HG03045 (cell line): Measurements from ENCODE around the gene KPNA3.
"Not testable (repeated sequence)": the region's sequence is repeated elsewhere in the genome, so short reads cannot be mapped to it uniquely, and the experiment has no call there.

ENCODE experiments used
- ATAC-seq: cut with Tn5 transposase; IDR thresholded peaks from one replicate; pipeline ENCODE4 v1.9.1; 2021; ENCODE audit warnings: mild to moderate bottlenecking, moderate library complexity; ENCODE audit not compliant: unreplicated experiment

KPNA3 gene

DNA sequence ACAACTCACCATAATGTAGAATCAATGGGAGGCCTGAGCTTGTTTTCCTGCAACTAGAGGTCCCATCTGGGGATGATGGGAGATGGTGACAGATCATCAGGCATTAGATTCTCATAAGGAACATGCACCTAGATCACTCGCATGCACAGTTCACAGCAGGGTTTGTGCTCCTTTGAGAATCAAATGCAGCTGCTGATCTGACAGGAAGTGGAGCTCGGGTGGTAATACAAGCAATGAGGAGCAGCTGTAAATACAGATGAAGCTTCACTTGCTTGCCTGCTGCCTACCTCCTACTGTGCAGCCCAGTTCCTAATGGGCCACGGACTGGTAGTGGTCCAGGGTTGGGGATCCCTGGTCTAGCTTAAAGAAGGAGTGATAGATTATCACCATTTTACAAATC, 33.0 kb downstream of the KPNA3 start:
- ATAC-seq, result no peak

DNA sequence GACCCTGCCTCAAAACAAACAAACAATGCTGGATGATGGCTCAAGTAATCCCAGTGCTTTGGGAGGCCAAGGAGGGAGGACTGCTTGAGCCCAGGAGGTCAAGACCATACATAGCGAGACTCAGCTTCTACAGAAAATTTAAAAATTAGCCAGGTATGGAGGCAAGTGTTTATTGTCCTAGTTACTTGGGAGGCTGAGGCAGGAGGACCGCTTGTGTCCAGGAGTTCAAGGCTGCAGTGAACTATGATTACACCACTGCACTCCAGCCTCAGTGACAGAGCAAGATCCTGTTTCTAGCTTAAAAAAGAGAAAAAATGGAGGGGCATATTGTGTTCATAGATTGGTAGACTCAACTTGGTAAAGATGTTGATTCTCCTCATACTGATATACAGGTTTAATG, 36.2 kb downstream of the KPNA3 start:
- no peak for ATAC-seq

DNA sequence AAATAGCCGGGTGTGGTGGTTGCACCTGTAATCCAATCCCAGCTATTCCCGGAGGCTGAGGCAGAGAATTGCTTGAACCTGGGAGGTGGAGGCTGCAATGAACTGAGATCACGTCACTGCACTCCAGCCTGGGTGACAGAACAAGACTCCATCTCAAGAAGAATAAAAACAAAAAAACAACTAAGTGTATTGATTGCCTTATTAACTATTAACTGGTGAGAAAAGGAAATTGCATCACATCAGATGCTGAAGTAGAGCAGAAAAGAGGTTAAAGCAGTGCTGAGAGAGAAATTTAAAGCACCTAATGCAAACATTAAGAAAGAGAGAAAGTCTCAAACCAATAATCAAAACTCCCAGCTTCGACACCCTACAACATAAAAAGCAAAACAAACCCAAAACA, 38.3 kb downstream of the KPNA3 start:
- ATAC-seq, result no peak

DNA sequence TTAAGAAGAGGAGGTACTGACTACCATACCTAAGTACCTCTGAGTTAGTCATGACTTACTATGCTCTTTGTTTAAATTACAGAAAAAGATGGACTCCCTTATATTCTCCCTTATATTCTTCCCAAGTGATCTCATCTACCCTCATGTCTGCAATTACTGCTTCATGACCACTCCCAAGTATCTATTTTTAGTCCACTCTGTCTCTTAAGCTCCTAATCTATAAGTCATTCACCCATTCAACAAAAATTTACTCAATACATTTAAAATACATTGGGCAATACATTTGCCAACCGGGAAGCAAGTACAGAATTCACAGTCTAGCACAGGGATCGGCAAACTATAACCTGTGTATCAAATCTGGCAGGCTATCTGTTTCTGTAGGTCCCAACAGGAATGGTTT, 42.6 kb downstream of the KPNA3 start:
- no peak for ATAC-seq

DNA sequence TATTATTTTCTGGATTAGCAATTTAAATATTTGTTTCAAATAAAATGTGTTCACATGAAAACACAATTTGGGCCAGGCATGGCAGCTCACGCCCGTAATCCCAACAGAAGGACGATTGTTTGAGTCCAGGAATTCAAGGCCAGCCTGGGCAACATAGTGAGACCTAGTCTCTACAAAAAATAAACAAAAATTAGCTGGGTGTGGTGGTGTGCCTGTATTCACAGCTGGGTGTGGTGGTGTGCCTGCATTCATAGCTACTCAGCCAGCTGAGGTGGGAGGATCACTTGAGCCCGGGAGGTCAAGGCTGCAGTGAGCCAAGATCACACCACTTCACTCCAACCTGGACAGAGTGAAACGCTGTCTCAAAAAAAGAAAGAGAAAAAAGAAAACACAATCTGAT, 46.4 kb downstream of the KPNA3 start:
- ATAC-seq, result no peak

DNA sequence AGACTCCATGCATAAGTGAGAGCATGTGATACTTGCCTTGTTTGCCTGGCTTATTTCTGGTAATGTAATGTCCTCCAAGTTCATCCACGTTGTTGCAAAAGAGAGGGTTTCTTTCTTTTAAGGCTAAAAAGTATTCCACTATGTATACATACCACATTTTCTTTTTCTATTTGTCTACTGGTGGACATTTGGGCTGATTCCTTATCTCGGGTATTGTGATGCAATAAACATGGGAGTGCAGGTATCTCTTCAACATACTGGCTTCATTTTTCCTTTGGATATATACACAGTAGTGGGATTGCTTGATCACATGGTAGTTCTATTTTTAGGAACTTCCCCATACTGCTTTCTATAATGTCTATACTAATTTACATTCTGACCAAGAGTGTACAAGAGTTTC, 51.6 kb downstream of the KPNA3 start:
- no peak for ATAC-seq

DNA sequence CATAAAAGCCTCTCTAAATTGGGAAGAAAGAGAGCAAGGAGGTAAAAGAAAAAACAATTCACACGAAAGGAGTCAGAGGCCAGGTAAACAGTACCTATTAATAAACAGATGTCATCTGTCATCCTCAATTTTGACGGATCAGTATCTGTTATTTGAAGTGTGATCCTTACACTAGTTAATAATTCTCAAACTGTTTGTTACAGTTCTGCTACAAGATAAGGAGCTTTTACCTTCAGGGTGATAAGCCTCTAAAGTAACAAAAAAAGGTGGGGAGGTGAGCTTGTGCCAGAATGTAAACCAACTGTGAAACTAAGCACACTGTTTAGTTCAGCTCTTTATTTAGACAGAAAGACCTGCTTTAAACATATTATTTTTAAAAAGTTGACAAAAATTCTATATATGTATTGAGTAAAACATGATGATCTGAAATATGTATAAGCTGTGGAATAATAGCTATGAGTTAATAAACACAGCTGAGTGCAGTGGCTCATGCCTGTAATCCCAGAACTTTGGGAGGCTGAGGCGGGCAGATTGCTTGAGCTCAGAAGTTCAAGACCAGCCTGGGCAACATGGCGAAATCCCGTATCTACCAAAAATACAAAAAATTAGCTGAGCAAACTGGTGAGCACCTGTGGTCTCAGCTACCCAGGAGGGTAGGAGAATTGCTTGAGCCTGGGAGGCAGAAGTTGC, 52.8 kb downstream of the KPNA3 start:
- no peak for ATAC-seq

DNA sequence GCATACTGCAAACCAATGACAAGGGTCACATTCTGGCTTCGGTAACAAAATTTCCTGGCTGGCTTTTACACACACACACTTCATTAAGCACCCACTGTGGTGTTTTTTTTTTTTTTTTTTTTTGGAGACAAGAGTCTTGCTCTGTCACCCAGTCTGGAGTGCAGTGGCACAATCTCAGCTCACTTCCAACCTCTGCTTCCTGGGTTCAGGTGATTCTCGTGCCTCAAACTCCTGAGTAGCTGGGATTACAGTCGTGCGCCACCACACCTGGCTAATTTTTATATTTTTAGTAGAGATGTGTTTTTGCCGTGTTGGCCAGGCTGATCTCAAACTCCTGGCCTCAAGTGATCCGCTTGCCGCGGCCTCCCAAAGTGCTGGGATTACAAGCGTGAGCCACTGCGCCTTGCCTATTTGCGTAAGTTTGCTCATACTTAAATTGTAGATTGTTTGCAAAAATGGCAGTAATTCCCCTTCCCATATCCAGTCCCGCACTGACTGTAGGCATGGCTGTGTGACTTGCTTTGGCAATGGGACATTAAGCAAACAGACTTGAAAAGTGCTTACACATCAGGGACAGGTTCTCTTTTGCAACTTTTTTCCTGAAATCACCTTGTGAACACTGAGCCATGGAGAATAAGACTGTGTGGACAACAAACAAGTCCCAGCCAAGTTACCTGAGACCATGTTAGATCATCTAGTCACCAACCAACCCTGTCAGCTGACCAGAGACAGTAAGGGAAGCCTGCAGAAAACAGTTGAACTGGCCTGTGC, 59.1 kb downstream of the KPNA3 start:
- ATAC-seq, result no peak

DNA sequence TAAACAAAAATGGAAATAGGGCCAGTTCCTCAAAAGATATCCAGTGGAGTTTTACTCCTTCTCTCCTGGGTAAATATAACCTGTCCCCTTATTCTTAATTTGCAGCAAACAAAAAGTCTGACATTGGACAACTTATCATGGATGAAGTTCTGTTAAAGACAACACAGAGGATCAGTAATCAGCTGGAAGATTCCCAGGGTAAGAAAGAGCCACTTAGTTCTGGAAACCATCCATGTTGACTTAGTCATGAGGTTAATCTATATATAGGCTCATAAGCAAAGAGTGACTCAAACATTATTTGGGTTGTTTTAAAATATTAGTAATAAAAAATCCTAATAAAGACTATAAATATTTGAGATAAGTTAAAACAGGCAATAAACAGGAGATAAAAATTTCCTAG, 60.7 kb downstream of the KPNA3 start:
- ATAC-seq, result no peak

DNA sequence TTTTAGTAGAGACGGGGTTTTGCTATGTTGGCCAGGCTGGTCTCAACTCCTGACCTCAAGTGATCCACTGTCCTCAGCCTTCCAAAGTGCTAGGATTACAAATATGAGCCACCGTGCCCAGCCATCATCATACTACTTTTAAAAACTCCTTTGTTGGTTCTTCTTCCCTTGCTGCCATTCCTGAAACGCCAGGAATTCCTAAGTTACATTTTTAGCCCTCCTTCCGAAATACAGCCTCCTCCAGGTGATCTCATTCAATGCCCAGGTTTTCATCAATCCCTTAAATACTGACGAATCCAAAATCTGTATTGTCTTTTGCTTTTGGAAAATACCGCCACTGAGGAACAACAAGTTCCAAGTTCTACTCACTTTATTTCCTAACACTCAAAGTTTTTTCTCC, 75.9 kb downstream of the KPNA3 start:
- no peak for ATAC-seq

DNA sequence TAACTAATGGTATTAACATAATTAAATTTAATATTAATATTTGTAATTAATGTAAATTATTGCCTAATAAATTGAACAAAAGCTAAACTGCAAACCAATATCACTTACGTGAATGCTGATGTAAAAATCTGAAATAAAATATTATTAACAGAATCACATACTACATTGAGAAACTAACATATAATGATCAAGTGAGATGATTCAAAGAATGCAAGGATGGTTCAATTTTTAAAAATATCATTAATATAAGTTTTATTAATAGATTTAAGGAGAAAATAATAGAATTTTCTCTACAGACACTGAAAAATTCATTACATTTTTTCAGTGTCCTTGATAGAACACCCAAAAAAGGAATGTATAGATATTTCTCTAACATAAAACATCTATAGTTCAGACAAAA, 77.7 kb downstream of the KPNA3 start:
- no peak for ATAC-seq

DNA sequence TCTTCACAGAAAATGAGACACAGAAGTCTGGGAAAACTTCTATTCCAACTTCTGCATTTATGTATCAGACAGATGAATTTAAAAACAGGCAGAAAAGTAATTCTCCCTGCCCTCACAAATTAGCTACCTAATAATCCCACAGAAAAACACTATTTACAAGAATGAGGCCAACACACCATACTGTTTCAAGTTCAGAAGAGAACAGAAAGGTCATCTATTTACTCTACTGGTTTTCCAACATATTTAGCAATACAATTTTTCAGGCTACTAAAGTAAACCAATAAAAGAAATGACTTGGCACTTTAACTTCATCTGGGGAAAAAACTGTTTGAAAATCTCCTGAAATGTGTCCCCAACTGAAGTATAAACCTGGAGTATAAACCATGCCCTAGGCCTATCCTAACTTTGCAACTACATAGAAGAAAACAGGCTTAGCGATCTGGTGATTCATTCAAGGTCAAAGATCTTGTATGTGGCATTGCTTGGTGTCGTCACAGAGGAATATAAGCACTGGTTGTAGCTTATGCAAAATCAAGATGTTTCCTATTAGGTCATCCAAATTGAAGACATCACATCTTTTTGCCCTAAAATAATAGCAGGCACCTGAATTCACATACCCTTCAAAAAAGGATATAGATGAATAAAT, 81.1 kb downstream of the KPNA3 start:
- ATAC-seq, result no peak

DNA sequence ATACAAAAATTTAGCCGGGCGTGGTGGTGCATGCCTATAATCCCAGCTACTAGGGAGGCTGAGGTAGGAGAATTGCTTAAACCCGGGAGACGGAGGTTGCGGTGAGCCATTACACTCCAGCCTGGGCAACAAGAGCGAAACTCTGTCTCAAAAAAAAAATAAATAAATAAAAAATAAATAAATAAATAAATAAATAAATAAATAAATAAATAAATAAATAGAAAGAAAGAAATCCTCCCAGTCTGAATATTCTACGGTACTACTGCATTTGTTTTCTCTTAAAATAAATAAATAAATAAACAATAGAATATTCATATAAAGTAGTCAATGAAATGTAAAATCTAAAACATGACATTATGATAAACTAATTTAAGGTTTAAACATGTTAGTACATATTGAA, 88.2 kb downstream of the KPNA3 start:
- ATAC-seq, result not testable (repeated sequence)

DNA sequence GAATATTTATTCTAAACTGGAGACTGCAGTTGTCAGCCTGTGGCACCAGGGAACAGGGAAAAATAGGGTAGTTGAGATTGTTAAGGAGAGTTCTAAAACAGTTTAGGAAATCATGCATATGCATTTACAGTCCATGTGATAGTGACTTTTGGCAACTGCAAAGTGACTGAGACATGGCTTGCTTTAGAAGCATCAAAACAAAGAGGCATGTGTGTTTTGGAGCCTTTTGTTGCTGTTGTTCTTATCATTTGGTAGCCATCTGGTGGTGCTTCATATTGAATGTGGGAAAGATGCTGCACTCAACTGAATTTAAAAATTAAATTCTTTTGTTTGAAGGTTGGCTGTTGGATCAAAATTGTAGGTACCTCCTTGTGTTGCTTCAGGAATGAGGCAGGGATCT, 91.0 kb downstream of the KPNA3 start:
- ATAC-seq, result no peak

DNA sequence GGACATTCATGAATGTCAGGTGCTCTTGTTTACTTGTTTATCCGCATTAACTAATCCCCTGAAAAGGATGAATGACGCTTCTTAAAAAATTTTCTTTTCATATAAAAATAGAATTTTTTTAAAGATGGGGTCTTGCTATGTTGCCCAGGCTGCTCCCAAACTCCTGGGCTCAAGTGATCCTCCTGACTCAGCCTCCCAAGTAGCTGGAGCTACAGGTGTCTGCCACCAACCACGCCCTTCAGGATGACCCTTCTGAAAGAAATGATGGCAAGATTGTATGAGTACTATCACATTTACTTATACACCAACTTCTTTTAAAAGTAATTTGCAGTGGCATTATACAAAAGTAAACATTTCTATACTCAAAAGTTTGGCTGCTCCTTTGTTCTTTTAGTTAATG, 95.0 kb downstream of the KPNA3 start:
- no peak for ATAC-seq

DNA sequence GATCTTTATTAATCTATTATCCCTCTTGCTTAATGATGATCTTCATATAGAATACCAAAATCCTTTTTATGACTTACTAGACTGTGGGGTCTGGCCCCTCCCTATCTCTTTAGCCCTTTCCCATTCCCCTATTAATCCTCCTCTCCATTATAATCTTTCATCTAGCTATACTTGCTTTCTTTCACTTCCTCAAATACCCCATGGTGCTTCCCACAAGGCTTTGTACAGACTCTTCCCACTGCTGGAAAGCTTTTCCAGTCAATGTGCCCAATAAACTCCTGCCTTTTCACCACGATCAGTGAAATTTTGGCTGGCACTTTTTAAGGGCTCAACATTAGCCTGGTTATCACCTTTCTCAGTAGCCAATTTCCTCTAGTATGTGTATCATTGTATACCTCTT, 98.0 kb downstream of the KPNA3 start:
- ATAC-seq, result no peak

DNA sequence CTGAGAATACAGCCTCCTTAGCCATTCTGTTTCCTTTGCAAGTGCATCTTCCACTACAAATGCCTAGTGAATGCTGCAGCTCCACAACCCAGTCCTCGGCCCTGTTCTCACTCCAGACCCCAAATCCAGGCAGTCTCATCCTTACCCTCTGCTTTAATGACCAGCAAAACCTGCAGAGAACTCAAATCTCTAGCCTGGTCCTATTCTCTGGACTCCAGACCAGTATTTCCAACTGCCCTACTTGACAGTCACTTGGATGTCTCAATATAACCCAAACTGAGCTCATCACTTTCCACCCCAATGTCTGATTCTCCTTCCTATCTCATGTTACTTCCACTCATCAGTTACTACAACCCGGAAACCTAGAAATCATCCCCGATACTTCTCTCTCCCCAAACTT, 98.6 kb downstream of the KPNA3 start:
- no peak for ATAC-seq

DNA sequence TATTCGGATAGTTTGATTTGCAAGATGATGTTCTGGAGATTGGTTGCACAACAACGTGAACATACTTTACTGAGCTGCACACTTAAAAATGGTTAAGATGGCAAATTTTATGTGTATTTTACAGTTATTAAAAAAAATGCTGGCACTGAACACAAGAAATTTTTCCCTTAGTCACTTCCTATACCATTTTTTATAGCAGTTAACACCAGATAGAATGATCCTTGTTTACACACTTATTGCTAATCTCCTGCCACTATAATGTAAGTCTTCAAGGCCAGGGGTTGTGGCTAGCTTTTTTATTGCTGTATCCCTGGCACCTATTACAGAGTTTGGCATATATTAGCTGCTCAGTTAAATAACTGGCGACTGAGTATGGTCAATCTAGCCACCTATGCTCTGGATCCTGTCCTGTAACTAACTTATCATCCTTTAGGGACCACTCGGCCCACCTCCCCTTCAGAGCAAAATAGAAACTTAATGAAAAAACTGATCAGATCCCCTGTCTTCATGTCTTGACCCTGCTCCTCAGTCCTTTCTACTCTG, 99.2 kb downstream of the KPNA3 start:
- ATAC-seq, result no peak

DNA sequence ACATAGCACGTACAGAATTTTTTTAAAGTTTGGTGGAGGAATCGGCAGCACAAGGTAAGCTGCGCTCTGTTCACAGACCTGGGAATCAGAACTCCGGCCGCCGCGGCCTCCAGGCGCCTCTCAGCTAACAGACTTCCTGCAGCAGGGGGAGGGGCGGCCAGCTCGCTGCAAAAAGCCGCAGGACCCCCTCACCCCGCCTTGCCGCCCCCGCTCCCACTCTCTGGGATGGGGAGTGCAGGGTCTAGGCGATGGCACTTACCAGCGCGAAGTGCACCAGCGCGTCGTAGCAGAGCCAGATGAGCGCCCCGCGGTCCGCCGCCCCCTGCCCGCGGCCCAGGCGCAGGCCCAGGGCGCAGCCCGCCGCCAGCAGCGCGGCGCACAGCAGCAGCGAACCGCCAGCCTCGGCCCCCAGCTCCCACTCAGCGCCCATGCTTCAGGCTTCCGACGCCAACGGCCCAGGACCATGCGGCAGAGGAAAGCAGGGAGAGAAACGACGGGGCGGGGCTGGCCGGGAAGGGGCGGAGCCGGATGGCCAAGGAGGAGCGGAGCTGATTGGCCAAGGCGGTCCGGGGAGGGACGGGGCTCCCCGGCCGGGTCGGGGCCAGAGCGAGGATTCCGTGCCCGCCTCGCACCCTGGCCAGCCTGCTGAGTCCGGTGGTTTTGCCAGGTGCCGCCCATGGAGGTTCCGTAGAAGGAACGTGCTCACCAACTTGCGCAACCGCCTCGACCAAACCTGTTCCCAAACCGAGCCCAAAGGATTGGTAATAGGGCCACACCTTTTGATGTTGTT, 101.3 kb downstream of the KPNA3 start, which contains the start of gene EBPL:
Gene EBPL, minus strand, starts transcription at position 492 of the 790 bp plus-strand sequence. Its CDS starts 62 bp downstream, at position 430.
- peak; percentile 98 for ATAC-seq

DNA sequence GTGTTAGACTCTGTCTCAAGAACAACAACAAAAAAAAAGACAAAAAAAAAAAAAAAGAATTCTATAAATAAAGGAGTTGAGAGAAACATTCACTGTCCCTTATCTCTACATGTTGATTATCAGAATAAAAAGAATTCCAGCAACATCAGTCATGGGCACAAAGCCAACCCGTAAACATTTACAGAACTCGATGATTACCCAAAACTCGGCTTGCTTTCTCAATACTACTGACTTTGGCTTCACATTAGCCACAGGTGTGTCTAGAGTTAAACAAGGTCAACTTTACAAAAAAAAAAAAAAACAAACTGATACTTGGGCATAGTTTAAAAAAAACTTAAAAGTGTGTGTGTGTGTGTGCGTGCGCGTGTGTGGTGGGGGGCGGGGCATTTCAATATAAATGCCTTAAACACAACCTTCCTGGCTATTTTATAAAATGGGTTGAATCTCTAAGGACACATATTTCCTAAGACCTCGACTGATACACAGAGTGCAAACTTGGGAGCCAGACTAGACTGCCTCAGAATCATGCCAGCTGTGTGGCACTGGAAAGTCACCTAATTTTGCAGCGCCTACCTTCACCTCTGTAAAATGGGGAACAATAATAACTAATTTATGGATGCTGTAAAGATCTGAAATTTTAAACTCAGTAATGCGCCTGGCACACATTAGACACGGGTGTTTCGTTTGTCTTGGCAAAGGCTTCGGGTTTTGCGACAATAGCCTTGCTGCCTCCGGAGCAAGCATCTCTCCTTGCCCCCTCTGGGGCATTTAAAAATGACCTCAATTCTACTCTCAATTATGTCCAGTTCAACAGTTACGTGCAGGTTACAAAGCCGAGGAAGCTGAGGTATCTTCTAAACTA, 102.1 kb downstream of the KPNA3 start:
- ATAC-seq, result peak; percentile 14
